GM18867 (cell line): ENCODE data around the gene ANK2.
"Not testable (repeated sequence)": the region's sequence is repeated elsewhere in the genome, so short reads cannot be mapped to it uniquely, and the experiment has no call there.

Experiments
- ATAC-seq: cut with Tn5 transposase; IDR thresholded peaks from one replicate; pipeline ENCODE4 v1.9.1; 2021; ENCODE audit warnings: mild to moderate bottlenecking, moderate library complexity; ENCODE audit not compliant: unreplicated experiment

Gene ANK2

GRCh38 chr4:113051361-113051760 lies 1.9 kb downstream of the ANK2 start:
- no peak for ATAC-seq

- peak; percentile 99 for ATAC-seq
Measured at GRCh38 chr4:113052379-113052951, 3.0 kb downstream of the ANK2 start.

- no peak for ATAC-seq
Measured at GRCh38 chr4:113053883-113054282, 4.4 kb downstream of the ANK2 start.

GRCh38 chr4:113056318-113056717 lies 6.9 kb downstream of the ANK2 start:
- ATAC-seq, result no peak

GRCh38 chr4:113057891-113058290 lies 8.4 kb downstream of the ANK2 start:
- no peak for ATAC-seq

GRCh38 chr4:113059449-113060182 lies 10.2 kb downstream of the ANK2 start:
- ATAC-seq, result no peak

GRCh38 chr4:113060853-113061252 lies 11.4 kb downstream of the ANK2 start:
- ATAC-seq, result no peak

GRCh38 chr4:113064244-113064643 lies 14.8 kb downstream of the ANK2 start:
- no peak for ATAC-seq

GRCh38 chr4:113065629-113066028 lies 16.2 kb downstream of the ANK2 start:
- ATAC-seq, result no peak

GRCh38 chr4:113068771-113069170 lies 19.3 kb downstream of the ANK2 start:
- not testable (repeated sequence) for ATAC-seq

- no peak for ATAC-seq
Measured at GRCh38 chr4:113069212-113069892, 19.9 kb downstream of the ANK2 start.

GRCh38 chr4:113070755-113071154 lies 21.3 kb downstream of the ANK2 start:
- no peak for ATAC-seq

GRCh38 chr4:113071274-113071673 lies 21.8 kb downstream of the ANK2 start:
- no peak for ATAC-seq

GRCh38 chr4:113071805-113072204 lies 22.4 kb downstream of the ANK2 start:
- no peak for ATAC-seq

- ATAC-seq, result no peak
Measured at GRCh38 chr4:113073451-113074005, 24.1 kb downstream of the ANK2 start.

- no peak for ATAC-seq
Measured at GRCh38 chr4:113077575-113077974, 28.1 kb downstream of the ANK2 start.

GRCh38 chr4:113078066-113078465 lies 28.6 kb downstream of the ANK2 start:
- no peak for ATAC-seq

GRCh38 chr4:113080050-113080449 lies 30.6 kb downstream of the ANK2 start:
- ATAC-seq, result no peak

- ATAC-seq, result no peak
Measured at GRCh38 chr4:113080624-113081023, 31.2 kb downstream of the ANK2 start.

- ATAC-seq, result no peak
Measured at GRCh38 chr4:113083346-113083745, 33.9 kb downstream of the ANK2 start.

- ATAC-seq, result no peak
Measured at GRCh38 chr4:113086172-113086695, 36.8 kb downstream of the ANK2 start.

- no peak for ATAC-seq
Measured at GRCh38 chr4:113088050-113088449, 38.6 kb downstream of the ANK2 start.
